Measurements from ENCODE around the gene HNRNPH1.

- TF ChIP-seq EP300 (IDR thresholded peaks at IDR 0.05; ENCODE audit: borderline replicate concordance) = no peak
- TF ChIP-seq, protein P1, sequence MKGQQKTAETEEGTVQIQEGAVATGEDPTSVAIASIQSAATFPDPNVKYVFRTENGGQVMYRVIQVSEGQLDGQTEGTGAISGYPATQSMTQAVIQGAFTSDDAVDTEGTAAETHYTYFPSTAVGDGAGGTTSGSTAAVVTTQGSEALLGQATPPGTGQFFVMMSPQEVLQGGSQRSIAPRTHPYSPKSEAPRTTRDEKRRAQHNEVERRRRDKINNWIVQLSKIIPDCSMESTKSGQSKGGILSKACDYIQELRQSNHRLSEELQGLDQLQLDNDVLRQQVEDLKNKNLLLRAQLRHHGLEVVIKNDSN (IDR thresholded peaks at IDR 0.05) = no peak
- TF ChIP-seq TCF12 (IDR thresholded peaks at IDR 0.05; ENCODE audit: low read depth) = no peak
Observed at GRCh38 chr5:179610109-179610902, 13.2 kb downstream of the HNRNPH1 start.
